Measurements from ENCODE around the gene ALDH1L1.

The ALDH1L1 gene

GRCh38 chr3:126131881-126132750 is 48.3 kb downstream of the ALDH1L1 start:
- no peak for DNase-seq

GRCh38 chr3:126130981-126131745 is 49.2 kb downstream of the ALDH1L1 start:
- DNase-seq: no peak

GRCh38 chr3:126130081-126130855 is 50.1 kb downstream of the ALDH1L1 start:
- DNase-seq: no peak

GRCh38 chr3:126129398-126129891 is 50.9 kb downstream of the ALDH1L1 start:
- no peak for DNase-seq

- DNase-seq: no peak
These were observed 51.6 kb downstream of the ALDH1L1 start for GRCh38 chr3:126128504-126129397.

GRCh38 chr3:126127904-126128303 is 52.5 kb downstream of the ALDH1L1 start:
- no peak for DNase-seq

GRCh38 chr3:126127452-126127851 is 52.9 kb downstream of the ALDH1L1 start:
- DNase-seq: no peak

- DNase-seq: no peak
These were observed 53.5 kb downstream of the ALDH1L1 start for GRCh38 chr3:126126811-126127431.

- no peak for DNase-seq
These were observed 54.1 kb downstream of the ALDH1L1 start for GRCh38 chr3:126126286-126126685.

GRCh38 chr3:126125781-126126251 is 54.6 kb downstream of the ALDH1L1 start:
- DNase-seq: no peak

- DNase-seq: no peak
These were observed 55.0 kb downstream of the ALDH1L1 start for GRCh38 chr3:126125341-126125740.

- no peak for DNase-seq
These were observed 55.5 kb downstream of the ALDH1L1 start for GRCh38 chr3:126124896-126125295.

- DNase-seq: no peak
These were observed 56.1 kb downstream of the ALDH1L1 start for GRCh38 chr3:126124148-126124868.

- DNase-seq: no peak
These were observed 58.8 kb downstream of the ALDH1L1 start for GRCh38 chr3:126121632-126122031.

GRCh38 chr3:126121074-126121473 is 59.3 kb downstream of the ALDH1L1 start:
- no peak for DNase-seq

- DNase-seq: no peak
These were observed 60.4 kb downstream of the ALDH1L1 start for GRCh38 chr3:126119976-126120375.

- DNase-seq: no peak
These were observed 61.2 kb downstream of the ALDH1L1 start for GRCh38 chr3:126119008-126119675.

- DNase-seq: no peak
These were observed 61.8 kb downstream of the ALDH1L1 start for GRCh38 chr3:126118591-126118990.

- DNase-seq: no peak
These were observed 62.6 kb downstream of the ALDH1L1 start for GRCh38 chr3:126117786-126118185.

GRCh38 chr3:126117212-126117611 is 63.2 kb downstream of the ALDH1L1 start:
- no peak for DNase-seq

All from stimulated activated CD4-positive, alpha-beta T cell treated with anti-CD3 and anti-CD28 coated beads, Interleukin-15, amount 100 ng/mL, for 24 hours (primary cell).